Activated CD8-positive, alpha-beta memory T cell treated with anti-CD3 and anti-CD28 coated beads, Interleukin-2, amount 50 U/mL, for 24 hours (primary cell): ENCODE data around the gene CTNNA2.

Source experiments
- DNase-seq: peaks from one replicate; pipeline ENCODE4 v3.0.0-alpha.2; 2020; ENCODE audit errors: extremely low read depth

CTNNA2 gene

GRCh38 chr2:80326861-80327260, 814.0 kb downstream of the CTNNA2 start:
- DNase-seq, result no peak

DNA sequence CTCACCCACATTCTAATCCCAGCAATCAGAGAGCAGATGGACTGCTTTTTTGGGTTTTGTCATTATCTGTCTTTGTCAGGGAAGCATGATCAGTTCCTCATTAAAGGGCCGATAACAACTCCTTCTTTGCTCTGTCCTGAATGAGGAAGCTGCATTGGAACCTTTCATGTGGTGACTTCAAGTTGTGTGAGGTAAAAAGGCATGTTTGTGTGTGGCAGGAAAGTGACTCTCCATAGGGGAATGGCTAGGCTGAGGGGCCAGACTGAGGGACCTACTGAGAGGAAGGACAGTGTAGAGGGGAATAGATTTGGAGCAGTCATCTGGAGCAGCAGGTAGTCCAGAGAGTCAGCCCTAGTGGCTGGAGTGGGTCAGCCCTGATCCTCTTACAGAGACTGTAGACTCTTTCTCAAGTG, 815.3 kb downstream of the CTNNA2 start:
- DNase-seq, result no peak

GRCh38 chr2:80329491-80329890, 816.6 kb downstream of the CTNNA2 start:
- DNase-seq, result no peak

- DNase-seq, result no peak
These were observed 817.9 kb downstream of the CTNNA2 start for GRCh38 chr2:80330527-80331450.

GRCh38 chr2:80333886-80334285, 821.0 kb downstream of the CTNNA2 start:
- DNase-seq, result no peak

- DNase-seq, result no peak
These were observed 822.6 kb downstream of the CTNNA2 start for GRCh38 chr2:80335411-80335810.

- no peak for DNase-seq
These were observed 825.9 kb downstream of the CTNNA2 start for GRCh38 chr2:80338794-80339193.

DNA sequence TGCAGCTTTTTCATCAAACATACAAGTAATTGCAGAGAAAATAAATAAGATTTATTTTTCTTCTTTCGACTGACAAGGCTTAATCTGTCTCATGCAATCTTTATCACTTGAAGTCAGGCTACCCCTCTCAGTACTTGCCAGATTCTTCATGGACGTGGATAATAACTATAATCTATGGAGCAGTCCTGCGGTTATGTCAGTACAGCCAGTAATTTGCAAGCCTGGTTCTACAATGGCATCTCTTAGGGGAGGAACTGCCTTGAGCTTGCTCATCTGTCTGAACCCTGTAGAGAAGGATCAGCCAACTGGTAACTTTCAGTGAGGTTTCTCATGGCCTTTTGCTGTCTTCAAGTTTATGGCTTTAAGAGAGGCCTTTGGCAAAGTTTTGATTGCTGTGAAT, 827.2 kb downstream of the CTNNA2 start:
- no peak for DNase-seq

- no peak for DNase-seq
These were observed 835.2 kb downstream of the CTNNA2 start for GRCh38 chr2:80348078-80348477.

GRCh38 chr2:80348953-80349352, 836.1 kb downstream of the CTNNA2 start:
- no peak for DNase-seq

DNA sequence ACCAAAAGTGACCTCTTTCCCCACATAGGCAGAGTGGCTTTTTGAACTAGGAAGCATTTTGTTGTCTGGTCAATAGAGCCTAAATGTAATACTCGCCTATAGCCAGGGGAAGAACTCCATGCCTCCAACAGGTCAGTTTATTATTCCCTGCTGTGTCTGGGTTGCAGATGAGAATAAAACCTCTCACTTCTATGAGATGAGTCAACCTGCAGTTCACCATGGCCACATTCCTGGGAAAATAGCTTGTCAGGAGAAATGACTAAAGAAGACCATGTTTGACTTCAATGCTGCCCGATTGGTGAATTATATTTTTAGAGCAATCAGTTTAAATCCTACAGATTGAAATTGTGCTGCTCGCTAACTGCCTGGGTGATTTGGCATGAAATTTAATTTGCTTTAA, 838.4 kb downstream of the CTNNA2 start:
- DNase-seq, result no peak

DNA sequence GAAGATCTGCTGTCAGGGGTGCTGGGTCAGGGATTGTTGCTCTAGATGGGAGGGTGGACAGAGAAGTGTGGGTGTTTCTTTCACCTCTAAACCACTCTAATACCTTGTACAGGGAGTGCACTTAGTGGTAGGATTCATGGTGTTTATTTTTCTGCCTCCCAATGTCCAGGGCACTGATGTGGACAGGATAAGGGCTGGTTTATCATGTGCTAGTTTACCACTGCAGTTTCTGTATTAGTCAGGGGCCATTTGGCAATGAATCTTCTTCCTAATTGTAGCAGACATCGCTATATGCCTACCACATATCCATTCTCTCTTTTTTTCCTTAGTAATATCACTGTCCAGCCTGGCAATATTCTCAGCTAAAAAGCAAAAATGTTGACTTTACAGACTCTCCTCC, 842.0 kb downstream of the CTNNA2 start:
- DNase-seq, result no peak

GRCh38 chr2:80361904-80362303, 849.1 kb downstream of the CTNNA2 start:
- DNase-seq, result no peak

- no peak for DNase-seq
These were observed 850.5 kb downstream of the CTNNA2 start for GRCh38 chr2:80363330-80363729.

GRCh38 chr2:80363791-80364349, 851.0 kb downstream of the CTNNA2 start:
- no peak for DNase-seq

DNA sequence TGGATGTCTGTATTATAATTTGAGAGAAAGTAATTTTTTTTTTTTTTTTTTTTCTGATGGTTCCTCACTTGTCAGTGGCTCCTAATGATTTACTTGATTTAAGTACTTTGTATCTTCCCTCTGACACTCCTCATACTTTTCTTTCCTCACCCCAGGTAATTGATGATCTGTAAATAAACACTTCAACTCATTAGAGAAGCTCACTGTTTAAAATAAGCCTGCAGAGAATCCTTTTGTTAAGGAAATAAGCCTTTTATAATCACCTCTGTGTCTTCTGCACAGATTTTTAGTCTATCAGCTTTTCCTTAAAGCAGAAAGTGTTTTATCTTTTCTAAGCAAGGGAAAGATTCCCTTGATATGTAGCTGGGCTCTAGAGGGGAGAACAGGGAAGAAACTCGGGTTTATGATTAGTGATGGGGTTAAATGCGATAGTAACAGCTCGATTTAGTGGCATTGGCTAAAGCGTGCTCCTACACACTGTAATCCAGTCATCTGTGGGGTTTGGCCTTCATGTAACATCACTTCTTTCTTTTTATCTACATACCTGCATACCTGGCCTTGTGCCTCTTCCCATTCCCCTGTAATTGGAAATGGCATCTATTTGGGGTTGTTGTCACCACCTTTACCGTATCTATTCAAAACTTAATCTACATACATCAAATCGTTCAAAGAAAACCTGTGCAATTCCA, 851.8 kb downstream of the CTNNA2 start:
- DNase-seq, result no peak

GRCh38 chr2:80365762-80366161, 852.9 kb downstream of the CTNNA2 start:
- DNase-seq, result no peak

DNA sequence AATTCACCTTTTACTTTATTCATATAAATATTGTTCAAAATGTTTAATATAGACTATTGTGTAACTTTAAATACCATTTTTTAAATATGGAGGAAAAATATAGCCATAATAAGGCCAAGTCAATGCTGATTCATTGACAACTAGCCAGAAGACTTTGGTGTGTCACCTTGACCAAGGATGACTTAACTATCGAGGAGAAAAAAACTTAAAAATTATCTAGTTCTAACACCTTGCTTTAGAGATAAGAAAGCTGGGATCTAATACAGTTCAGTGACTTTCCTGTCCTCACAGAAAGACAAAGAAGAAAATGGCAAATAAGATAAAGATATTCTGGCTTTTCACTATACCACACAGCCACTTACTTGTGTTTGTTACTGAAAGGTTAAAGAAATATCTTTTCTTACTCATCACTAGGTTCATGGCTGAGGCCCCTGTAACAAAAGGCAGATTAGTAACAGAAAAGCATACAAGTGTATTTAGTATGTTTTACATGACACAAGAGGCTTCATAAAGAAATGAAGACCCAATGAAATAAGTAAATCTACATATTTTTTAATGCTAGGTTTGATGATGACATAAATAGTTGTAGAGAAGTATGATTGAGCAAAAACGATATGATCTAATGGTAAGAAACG, 857.6 kb downstream of the CTNNA2 start:
- no peak for DNase-seq

DNA sequence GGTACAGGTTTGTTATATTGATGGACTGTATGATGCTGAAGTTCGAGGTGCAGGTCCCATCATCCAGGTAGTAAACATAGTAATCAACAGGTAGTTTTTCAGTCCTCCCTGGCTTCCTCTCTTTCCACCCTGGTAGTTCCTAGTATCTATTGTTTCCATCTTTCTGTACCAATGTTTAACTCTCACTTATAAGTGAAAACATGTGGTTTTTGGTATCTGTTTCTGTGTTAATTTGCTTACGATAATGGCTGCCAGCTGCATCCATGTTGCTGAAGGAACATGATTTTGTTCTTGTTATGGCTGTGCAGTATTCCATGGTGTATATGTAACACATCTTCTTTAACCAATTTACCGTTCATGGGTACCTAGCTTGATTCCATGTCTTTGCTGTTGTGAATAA, 861.3 kb downstream of the CTNNA2 start:
- DNase-seq, result no peak

DNA sequence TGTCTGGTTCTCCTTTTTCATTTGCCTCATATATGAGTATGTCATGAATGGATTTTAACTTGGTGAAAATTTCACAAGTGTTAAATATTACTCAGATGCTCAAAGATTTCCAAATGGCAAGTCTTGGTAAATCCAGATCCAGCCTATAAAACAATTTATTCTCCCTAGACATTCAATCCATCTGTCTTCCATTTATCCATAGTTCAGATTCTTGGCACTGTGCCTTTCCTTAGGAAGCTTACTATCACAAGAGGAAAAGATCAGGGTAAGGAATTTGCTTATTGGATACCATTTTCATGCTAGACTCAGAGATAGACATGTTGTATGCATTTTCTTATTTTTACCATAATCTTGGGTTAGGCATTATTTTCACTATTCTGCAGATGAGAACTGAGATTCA, 864.2 kb downstream of the CTNNA2 start:
- DNase-seq, result no peak

GRCh38 chr2:80380736-80381135, 867.9 kb downstream of the CTNNA2 start:
- DNase-seq, result no peak

- DNase-seq, result no peak
These were observed 868.8 kb downstream of the CTNNA2 start for GRCh38 chr2:80381666-80382065.
